D721Med (cell line): ENCODE measurements around the gene PRTFDC1.

Experiments
- DNase-seq: peaks from one replicate; pipeline ENCODE4 v3.0.0; 2011; ENCODE audit warnings: low spot score; ENCODE audit not compliant: insufficient read length
- FAIRE-seq: peaks from 2 replicates; lab custom pipeline; 2011; peaks lifted over from hg19 to GRCh38; lab: Jason Lieb, UNC
- CTCF ChIP-seq: IDR thresholded peaks from 2 replicates; pipeline ENCODE4 v1.5.1; 2012; ENCODE audit warnings: mild to moderate bottlenecking, control low read depth; ENCODE audit not compliant: insufficient read depth; ENCODE audit errors: missing control alignments

Gene PRTFDC1

GRCh38 chr10:24874133-24874532, 78.3 kb downstream of the PRTFDC1 start:
- peak; percentile 25 for FAIRE-seq
- TF ChIP-seq CTCF, result no peak
- no peak for DNase-seq

GRCh38 chr10:24873281-24873683, 79.1 kb downstream of the PRTFDC1 start:
- no peak for FAIRE-seq
- no peak for TF ChIP-seq CTCF
- no peak for DNase-seq

GRCh38 chr10:24872790-24873182, 79.6 kb downstream of the PRTFDC1 start:
- FAIRE-seq (no peak), DNase-seq (no peak)
- TF ChIP-seq CTCF, result no peak

- TF ChIP-seq CTCF, result no peak
- no peak for DNase-seq
These were observed 80.2 kb downstream of the PRTFDC1 start for GRCh38 chr10:24872049-24872789.

GRCh38 chr10:24871011-24871935, 81.1 kb downstream of the PRTFDC1 start:
- no peak for DNase-seq
- TF ChIP-seq CTCF, result no peak
- peak; percentile 38 for FAIRE-seq

More at GRCh38 chr10:24872049-24872789, 80.2 kb downstream of the PRTFDC1 start:
- no peak for FAIRE-seq

GRCh38 chr10:24869354-24870015, 82.9 kb downstream of the PRTFDC1 start:
- FAIRE-seq (no peak), DNase-seq (no peak)
- TF ChIP-seq CTCF, result no peak
